ENCODE results near the gene FAM13C. TPM values are rescaled to one million over a fixed set of nuclear protein-coding genes. Genes with fewer than 3 reads are reported as not detected.

FAM13C gene
- total and polyA plus RNA-seq, 9 of the 15 experiments (the other 6 are each of a cell fraction or from before 2014, with no cell fraction given): not detected

GRCh38 chr10:59362959-59363381, 621 bp upstream of the FAM13C start:
- Histone ChIP-seq H3K27me3 (ENCODE audit: control insufficient read depth in 2 of 2, insufficient read depth in 2 of 2, low read length in 2 of 2) (no peaks in the 10 kb centered on the region), H2AFZ (ENCODE audit: low read depth, low read length) (no peak overlapping the region), H3K4me2 (ENCODE audit: insufficient read depth, low read length) (no peak overlapping the region), H3K27ac (ENCODE audit: extremely low read depth, low read depth, low read length) (no peak overlapping the region), H3K4me1 (replicated peaks in 1 of 2; ENCODE audit: control insufficient read depth in 2 of 2, insufficient read depth in 2 of 2, low read length in 2 of 2) (no peaks in the 10 kb centered on the region), H3K79me2 (ENCODE audit: control insufficient read depth, insufficient read depth, low read length) (no peaks in the 10 kb centered on the region), H3K9me3 (replicated peaks; ENCODE audit: control insufficient read depth, insufficient read depth, low read depth, low read length) (no peaks in the 10 kb centered on the region), H3K9ac (ENCODE audit: insufficient read depth in 1 of 2, low read depth in 2 of 2, low read length in 2 of 2) (no peak overlapping the region), H3K9me1 (ENCODE audit: control insufficient read depth, insufficient read depth, low read length) (no peaks in the 10 kb centered on the region), H3K36me3 (ENCODE audit: control insufficient read depth, insufficient read depth, low read length) (no peaks in the 10 kb centered on the region), H4K20me1 (replicated peaks; ENCODE audit: control insufficient read depth, insufficient read depth, low read length) (no peaks in the 10 kb centered on the region), H3K4me3 (no peak overlapping the region)
- no TSS peak for BruUV-seq (replicated peaks)
- in situ Hi-C loops (cut with MboI) (no loop called here), intact Hi-C loops (cut with micrococcal nuclease) (no loop called here)
- DNase-seq (ENCODE audit: extremely low read depth in 1 of 4, low spot score in 3 of 4) (no peak), ATAC-seq (no peak), FAIRE-seq (no peak)
- no peak for TF ChIP-seq ZNF12 (CRISPR knock-in tag; IDR thresholded peaks at IDR 0.05)
- CTCF ChIA-PET (ENCODE audit: low intra/inter-chr PET ratio): no interaction called here
- 2% methylated on average over 11 of the region's 11 CpGs for WGBS (ENCODE audit: insufficient coverage, low coverage, missing lambda C conversion rate)
- POLR2A ChIA-PET: interaction anchor here (0.6 kb wide), 1 partner anchor 150 kb away, joined by 3 read pairs; no protein-coding TSS in a partner anchor

GRCh38 chr10:59361663-59362143, 646 bp downstream of the FAM13C start:
- 0% methylated on average over 2 of the region's 2 CpGs for WGBS (ENCODE audit: insufficient coverage, low coverage, missing lambda C conversion rate)
- no peaks in the 10 kb centered on the region for H4K20me1 ChIP-seq (replicated peaks; ENCODE audit: control insufficient read depth, insufficient read depth, low read length)
- no peak overlapping the region for H3K9ac ChIP-seq (ENCODE audit: insufficient read depth in 1 of 2, low read depth in 2 of 2, low read length in 2 of 2)
- DNase-seq (ENCODE audit: extremely low read depth in 1 of 4, low spot score in 3 of 4) (no peak), ATAC-seq (no peak), FAIRE-seq (no peak)
- intact Hi-C loops (cut with micrococcal nuclease): no loop called here
- no peaks in the 10 kb centered on the region for H3K27me3 ChIP-seq (ENCODE audit: control insufficient read depth in 2 of 2, insufficient read depth in 2 of 2, low read length in 2 of 2)
- H3K9me1 ChIP-seq (ENCODE audit: control insufficient read depth, insufficient read depth, low read length): no peaks in the 10 kb centered on the region
- in situ Hi-C loops (cut with MboI): no loop called here
- H3K9me3 ChIP-seq (replicated peaks; ENCODE audit: control insufficient read depth, insufficient read depth, low read depth, low read length): no peaks in the 10 kb centered on the region
- ChIA-PET POLR2A (no interaction called here), CTCF (ENCODE audit: low intra/inter-chr PET ratio) (no interaction called here)
- H3K79me2 ChIP-seq (ENCODE audit: control insufficient read depth, insufficient read depth, low read length): no peaks in the 10 kb centered on the region
- no peak overlapping the region for H2AFZ ChIP-seq (ENCODE audit: low read depth, low read length)
- no peaks in the 10 kb centered on the region for H3K4me1 ChIP-seq (replicated peaks in 1 of 2; ENCODE audit: control insufficient read depth in 2 of 2, insufficient read depth in 2 of 2, low read length in 2 of 2)
- H3K4me3 ChIP-seq: no peak overlapping the region
- BruUV-seq (replicated peaks): no TSS peak
- no peak overlapping the region for H3K4me2 ChIP-seq (ENCODE audit: insufficient read depth, low read length)
- H3K27ac ChIP-seq (ENCODE audit: extremely low read depth, low read depth, low read length): no peak overlapping the region
- H3K36me3 ChIP-seq (ENCODE audit: control insufficient read depth, insufficient read depth, low read length): no peaks in the 10 kb centered on the region
- TF ChIP-seq ZNF511 (CRISPR knock-in tag; IDR thresholded peaks at IDR 0.05): no peak
- TF ChIP-seq GABPB2 (CRISPR knock-in tag; conservative IDR thresholded peaks at IDR 0.05): no peak
- TF ChIP-seq TOE1 (IDR thresholded peaks at IDR 0.05; ENCODE audit: borderline replicate concordance): no peak
- TF ChIP-seq TOE1 (CRISPR knock-in tag; IDR thresholded peaks at IDR 0.05; ENCODE audit: borderline replicate concordance, low read depth): no peak
- TF ChIP-seq ZNF609 (CRISPR knock-in tag; IDR thresholded peaks at IDR 0.05; ENCODE audit: borderline replicate concordance): no peak
- TF ChIP-seq ZNF217 (CRISPR knock-in tag; IDR thresholded peaks at IDR 0.05): no peak
- no peak for TF ChIP-seq ZNF830 (CRISPR knock-in tag; IDR thresholded peaks at IDR 0.05)
- TF ChIP-seq TFAP4 (CRISPR knock-in tag; IDR thresholded peaks at IDR 0.05; ENCODE audit: borderline replicate concordance): no peak
- no peak for TF ChIP-seq ZFP1 (CRISPR knock-in tag; IDR thresholded peaks at IDR 0.05)
